AG09309 (cell line): ENCODE results near the gene RPL19.
"Not testable (repeated sequence)": the region's sequence is repeated elsewhere in the genome, so short reads cannot be mapped to it uniquely, and the experiment has no call there.

Experiments
- DNase-seq: peaks from one replicate; pipeline ENCODE4 v3.0.0-alpha.2; 2010; ENCODE audit warnings: low read depth
- H3K4me3 ChIP-seq: 2 replicates; pipeline ENCODE4 v1.5.1; 2011; ENCODE audit warnings: mild to moderate bottlenecking, low read depth, low read length, moderate library complexity; ENCODE audit not compliant: control insufficient read depth
- TF ChIP-seq, protein P1 (sequence below): IDR thresholded peaks from 2 replicates; pipeline ENCODE4 v1.5.1; 2011; ENCODE audit warnings: mild to moderate bottlenecking, low read depth, low read length, inconsistent platforms; ENCODE audit not compliant: insufficient read depth, control insufficient read depth; ENCODE audit errors: missing control alignments

The RPL19 gene

DNA sequence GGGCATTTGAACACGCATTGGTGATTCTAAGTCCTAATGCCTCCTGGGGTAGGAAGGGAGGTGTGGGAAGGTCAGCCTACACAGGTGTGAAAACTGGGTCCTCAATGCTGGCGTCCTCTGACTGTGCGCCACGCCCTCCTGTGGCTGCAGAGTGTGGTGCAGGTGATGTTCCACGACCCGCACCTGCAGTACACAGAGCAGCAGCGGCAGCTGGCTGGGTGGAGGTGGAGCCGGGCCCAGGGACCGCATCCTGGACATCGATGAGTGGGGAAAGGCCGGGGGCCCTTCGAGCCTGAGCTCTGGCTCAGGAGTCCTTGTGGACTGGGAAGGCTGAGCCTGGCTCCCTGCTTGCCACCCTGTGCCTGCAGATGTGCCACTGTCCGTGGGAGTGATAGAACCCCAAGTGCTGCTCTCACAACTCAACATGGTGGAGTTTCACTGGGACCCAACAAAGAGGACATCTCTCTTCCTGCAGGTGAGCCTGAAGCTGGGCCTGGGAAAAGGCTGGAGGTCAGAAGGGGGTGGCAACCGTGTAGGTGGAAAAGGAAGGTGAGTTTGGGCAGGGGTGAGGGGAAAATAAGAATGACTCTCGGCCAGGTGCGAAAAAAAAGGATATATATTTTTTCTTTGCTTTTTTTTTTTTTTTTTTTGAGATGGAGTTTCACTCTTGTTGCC is 39.7 kb downstream of the RPL19 start:
- H3K4me3 ChIP-seq: no peak overlapping the region
- no peak for DNase-seq
- TF ChIP-seq, protein P1, sequence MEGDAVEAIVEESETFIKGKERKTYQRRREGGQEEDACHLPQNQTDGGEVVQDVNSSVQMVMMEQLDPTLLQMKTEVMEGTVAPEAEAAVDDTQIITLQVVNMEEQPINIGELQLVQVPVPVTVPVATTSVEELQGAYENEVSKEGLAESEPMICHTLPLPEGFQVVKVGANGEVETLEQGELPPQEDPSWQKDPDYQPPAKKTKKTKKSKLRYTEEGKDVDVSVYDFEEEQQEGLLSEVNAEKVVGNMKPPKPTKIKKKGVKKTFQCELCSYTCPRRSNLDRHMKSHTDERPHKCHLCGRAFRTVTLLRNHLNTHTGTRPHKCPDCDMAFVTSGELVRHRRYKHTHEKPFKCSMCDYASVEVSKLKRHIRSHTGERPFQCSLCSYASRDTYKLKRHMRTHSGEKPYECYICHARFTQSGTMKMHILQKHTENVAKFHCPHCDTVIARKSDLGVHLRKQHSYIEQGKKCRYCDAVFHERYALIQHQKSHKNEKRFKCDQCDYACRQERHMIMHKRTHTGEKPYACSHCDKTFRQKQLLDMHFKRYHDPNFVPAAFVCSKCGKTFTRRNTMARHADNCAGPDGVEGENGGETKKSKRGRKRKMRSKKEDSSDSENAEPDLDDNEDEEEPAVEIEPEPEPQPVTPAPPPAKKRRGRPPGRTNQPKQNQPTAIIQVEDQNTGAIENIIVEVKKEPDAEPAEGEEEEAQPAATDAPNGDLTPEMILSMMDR: peak; percentile 62

DNA sequence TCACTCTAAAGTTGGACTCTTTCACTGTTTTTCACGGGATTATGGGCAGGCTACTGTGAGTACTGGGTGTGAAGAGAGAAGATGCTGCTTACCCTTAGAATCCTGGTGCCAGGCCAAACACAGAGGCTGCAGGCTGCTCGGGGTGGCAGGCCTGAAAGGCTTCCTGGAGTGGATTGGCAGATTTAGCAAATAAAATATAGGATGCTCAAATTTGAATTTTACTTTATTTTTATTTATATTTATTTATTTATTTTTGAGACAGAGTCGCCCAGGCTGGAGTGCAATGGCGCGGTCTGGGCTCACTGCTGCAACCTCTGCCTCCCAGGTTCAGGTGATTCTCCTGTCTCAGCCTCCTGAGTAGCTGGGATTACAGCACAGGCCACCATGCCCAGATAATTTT is 40.5 kb downstream of the RPL19 start:
- TF ChIP-seq, protein P1: no peak
- no peak for DNase-seq
- H3K4me3 ChIP-seq: no peak overlapping the region

DNA sequence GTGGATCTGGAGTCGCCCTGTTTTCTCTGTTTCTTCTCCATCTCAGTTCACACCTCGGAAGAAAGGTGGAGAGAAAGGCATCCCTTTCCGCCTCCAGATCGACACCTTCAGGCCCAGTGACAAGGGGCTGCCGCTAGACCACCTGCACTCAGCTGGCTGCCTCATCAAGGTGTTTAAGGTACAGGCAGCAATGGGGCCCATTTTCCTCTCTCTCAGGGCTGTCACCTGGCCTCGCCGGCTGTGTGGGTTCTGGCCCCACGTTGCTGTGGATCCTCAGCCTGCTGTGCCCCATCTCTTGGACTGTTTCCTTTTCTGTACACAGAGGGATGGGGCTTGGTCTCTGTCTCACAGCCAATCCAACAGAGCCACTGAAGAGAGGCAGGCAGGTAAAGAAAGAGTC is 43.1 kb downstream of the RPL19 start:
- TF ChIP-seq, protein P1: no peak
- no peak for DNase-seq
- no peak overlapping the region for H3K4me3 ChIP-seq

- TF ChIP-seq, protein P1: no peak
- no peak for DNase-seq
- no peak overlapping the region for H3K4me3 ChIP-seq
These were observed 44.0 kb downstream of the RPL19 start for GRCh38 chr17:39244016-39244599.

DNA sequence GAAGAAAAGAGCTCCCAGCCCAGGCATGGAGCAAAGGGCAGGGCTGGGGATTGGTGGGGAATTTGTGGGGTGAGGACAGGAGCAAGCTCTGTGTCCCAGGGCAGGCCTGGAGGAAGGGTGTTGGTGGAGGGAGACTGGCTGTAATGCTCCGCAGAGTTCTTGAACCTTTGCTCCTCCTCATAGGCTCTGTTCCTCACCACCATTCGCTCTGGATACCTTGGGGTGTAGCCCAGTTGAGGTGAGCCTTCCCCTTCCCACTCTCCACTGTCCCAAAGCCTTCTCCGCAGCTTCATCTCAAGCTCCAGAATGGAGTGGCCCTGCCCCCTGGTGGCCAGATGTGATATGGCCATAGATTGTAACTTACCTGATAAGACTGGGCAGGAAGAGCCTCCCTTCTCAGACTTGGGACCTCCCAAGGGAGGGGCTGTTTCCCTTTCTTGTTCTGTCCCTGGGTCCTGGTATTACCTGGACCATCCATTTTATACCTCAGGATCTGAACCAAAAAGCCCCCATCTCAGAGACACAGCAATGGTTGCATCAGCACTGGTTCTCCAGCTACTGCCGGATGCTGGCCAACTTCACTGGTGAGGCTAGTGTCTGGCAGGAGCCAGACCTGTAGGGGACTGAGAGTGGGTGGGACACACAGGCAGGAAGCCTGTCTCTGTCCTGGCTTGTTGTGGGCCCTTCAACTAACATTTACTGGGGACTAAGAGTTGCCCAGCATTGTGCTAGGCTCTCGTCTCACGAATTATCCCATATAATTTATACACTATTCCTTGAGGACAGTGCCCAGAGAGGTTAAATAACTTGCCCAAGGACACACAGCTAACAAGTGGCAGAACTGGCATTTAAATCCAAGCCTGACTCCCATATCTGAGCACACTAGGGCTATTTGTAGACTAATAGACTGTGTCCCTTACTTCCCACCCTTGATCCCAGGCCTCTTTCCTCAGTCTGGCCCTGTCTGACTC is 44.8 kb downstream of the RPL19 start:
- H3K4me3 ChIP-seq: no peak overlapping the region
- no peak for DNase-seq
- TF ChIP-seq, protein P1: peak; percentile 94

DNA sequence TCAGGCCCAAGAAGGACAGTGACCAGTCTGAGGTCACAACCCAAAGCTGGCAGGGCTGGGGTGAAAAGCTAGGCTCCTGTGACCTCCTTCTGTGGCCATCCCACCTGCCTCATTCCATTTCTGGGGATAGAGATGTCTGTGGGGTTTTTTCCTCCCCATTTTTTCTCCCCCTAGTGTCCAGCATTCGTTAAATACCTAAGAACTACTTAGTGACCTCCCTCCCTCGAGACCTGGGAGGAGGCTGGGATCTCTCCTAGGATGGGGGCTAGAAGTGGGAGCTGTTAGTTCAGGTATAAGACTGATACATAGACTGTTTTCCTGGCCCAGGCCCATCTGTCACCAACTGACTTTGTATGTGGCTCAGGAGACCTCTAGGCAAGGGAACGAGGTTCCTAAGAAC is 46.2 kb downstream of the RPL19 start:
- DNase-seq: no peak
- TF ChIP-seq, protein P1: no peak
- H3K4me3 ChIP-seq: no peak overlapping the region

- not testable (repeated sequence) for DNase-seq, H3K4me3 ChIP-seq
These were observed 50.0 kb downstream of the RPL19 start for GRCh38 chr17:39250076-39250475.
